PFSK-1 (cell line): ENCODE results near the gene PAQR7.

Experiments
- FOXP2 ChIP-seq: optimal IDR thresholded peaks from 2 replicates; pipeline ENCODE3; 2011; ENCODE audit warnings: borderline replicate concordance, control low read depth, inconsistent platforms; ENCODE audit not compliant: insufficient read depth; ENCODE audit errors: extremely low read length, extremely low read depth
- POLR2AphosphoS5 ChIP-seq: IDR thresholded peaks from 2 replicates; pipeline ENCODE4 v1.6.1; 2012; ENCODE audit warnings: low read depth, mild to moderate bottlenecking, control low read depth, low read length, moderate library complexity
- SIN3A ChIP-seq: IDR thresholded peaks from 2 replicates; pipeline ENCODE4 v1.6.1; 2012; ENCODE audit warnings: mild to moderate bottlenecking, low read length, moderate library complexity, borderline replicate concordance; ENCODE audit not compliant: insufficient read depth
- TAF1 ChIP-seq: IDR thresholded peaks from 2 replicates; pipeline ENCODE4 v1.6.1; 2012; ENCODE audit warnings: low read length, control low read depth, borderline replicate concordance; ENCODE audit not compliant: insufficient read depth
- TF ChIP-seq, protein P1 (sequence below), 2 experiments: IDR thresholded peaks; 2 replicates each; pipeline versions ENCODE4 v1.6.1 to v1.8.0; 2011 to 2012; ENCODE audit warnings: low read depth in 2 of 2, low read length in 2 of 2, control low read depth in 1 of 2, inconsistent platforms in 1 of 2, mild to moderate bottlenecking in 1 of 2, moderate library complexity in 1 of 2; ENCODE audit not compliant: insufficient read depth in 1 of 2

DNA sequence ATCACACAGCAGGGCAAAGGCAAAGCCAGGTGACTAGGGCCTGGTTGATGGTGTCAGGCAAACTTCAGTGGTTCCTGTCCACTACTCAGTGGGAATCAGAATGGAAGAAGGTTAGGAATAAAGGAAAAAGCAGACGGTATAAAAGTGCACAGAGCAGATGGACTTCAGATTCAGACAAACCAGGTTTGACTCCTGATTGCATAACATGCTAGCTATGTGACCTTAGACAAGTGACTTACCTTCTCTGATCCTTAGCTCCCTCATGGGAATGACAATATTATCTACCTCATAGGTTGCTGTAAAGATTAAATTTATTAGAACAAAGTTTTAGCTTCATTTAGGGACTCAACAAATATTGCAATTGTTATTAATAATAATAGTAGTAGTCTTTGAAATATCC, 4.9 kb downstream of the PAQR7 start:
- TF ChIP-seq POLR2AphosphoS5 (no peak), TAF1 (no peak), FOXP2 (no peak), SIN3A (no peak)
- TF ChIP-seq, protein P1, sequence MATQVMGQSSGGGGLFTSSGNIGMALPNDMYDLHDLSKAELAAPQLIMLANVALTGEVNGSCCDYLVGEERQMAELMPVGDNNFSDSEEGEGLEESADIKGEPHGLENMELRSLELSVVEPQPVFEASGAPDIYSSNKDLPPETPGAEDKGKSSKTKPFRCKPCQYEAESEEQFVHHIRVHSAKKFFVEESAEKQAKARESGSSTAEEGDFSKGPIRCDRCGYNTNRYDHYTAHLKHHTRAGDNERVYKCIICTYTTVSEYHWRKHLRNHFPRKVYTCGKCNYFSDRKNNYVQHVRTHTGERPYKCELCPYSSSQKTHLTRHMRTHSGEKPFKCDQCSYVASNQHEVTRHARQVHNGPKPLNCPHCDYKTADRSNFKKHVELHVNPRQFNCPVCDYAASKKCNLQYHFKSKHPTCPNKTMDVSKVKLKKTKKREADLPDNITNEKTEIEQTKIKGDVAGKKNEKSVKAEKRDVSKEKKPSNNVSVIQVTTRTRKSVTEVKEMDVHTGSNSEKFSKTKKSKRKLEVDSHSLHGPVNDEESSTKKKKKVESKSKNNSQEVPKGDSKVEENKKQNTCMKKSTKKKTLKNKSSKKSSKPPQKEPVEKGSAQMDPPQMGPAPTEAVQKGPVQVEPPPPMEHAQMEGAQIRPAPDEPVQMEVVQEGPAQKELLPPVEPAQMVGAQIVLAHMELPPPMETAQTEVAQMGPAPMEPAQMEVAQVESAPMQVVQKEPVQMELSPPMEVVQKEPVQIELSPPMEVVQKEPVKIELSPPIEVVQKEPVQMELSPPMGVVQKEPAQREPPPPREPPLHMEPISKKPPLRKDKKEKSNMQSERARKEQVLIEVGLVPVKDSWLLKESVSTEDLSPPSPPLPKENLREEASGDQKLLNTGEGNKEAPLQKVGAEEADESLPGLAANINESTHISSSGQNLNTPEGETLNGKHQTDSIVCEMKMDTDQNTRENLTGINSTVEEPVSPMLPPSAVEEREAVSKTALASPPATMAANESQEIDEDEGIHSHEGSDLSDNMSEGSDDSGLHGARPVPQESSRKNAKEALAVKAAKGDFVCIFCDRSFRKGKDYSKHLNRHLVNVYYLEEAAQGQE (IDR thresholded peaks at IDR 0.05; ENCODE audit: insufficient read depth in 1 of 2, low read depth in 2 of 2, low read length in 2 of 2), result no peak
